ENCODE data around the gene UGT1A6.
"Not testable (repeated sequence)": the region's sequence is repeated elsewhere in the genome, so short reads cannot be mapped to it uniquely, and the experiment has no call there.

GRCh38 chr2:233736868-233737653 is 44.4 kb downstream of the UGT1A6 start:
- not testable (repeated sequence) for TF ChIP-seq ELF4 (CRISPR knock-in tag; IDR thresholded peaks at IDR 0.05; ENCODE audit: low read depth); AR (CRISPR knock-in tag; IDR thresholded peaks at IDR 0.05); CTCF (IDR thresholded peaks at IDR 0.05); JUN (CRISPR knock-in tag; IDR thresholded peaks at IDR 0.05); MXD4 (CRISPR knock-in tag; IDR thresholded peaks at IDR 0.05; ENCODE audit: borderline replicate concordance); ZBTB21 (CRISPR knock-in tag; IDR thresholded peaks at IDR 0.05; ENCODE audit: borderline replicate concordance); MYBL2 (CRISPR knock-in tag; IDR thresholded peaks at IDR 0.05); CREB1 (CRISPR knock-in tag; IDR thresholded peaks at IDR 0.05); TEAD1 (CRISPR knock-in tag; IDR thresholded peaks at IDR 0.05); MAX (CRISPR knock-in tag; IDR thresholded peaks at IDR 0.05); ATF6 (CRISPR knock-in tag; IDR thresholded peaks at IDR 0.05); TP53 (CRISPR knock-in tag; IDR thresholded peaks at IDR 0.05); SP1 (CRISPR knock-in tag; conservative IDR thresholded peaks at IDR 0.05)
- TF ChIP-seq, protein P1, sequence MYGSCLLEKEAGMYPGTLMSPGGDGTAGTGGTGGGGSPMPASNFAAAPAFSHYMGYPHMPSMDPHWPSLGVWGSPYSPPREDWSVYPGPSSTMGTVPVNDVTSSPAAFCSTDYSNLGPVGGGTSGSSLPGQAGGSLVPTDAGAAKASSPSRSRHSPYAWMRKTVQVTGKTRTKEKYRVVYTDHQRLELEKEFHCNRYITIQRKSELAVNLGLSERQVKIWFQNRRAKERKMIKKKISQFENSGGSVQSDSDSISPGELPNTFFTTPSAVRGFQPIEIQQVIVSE (CRISPR knock-in tag; IDR thresholded peaks at IDR 0.05; ENCODE audit: borderline replicate concordance): not testable (repeated sequence)
